Right lobe of liver (tissue), 4 donors: ENCODE results near the gene IL1RAP.

ENCODE experiments used
- POLR2A ChIP-seq: fragments of 450-650 bp; IDR thresholded peaks from one replicate; pipeline ENCODE4 v1.6.1; 2017; ENCODE audit warnings: antibody characterized with exemption, mild to moderate bottlenecking
- TF ChIP-seq, protein P1 (sequence below), 4 donors: fragments of 200-600 bp in 3 of 4; fragments of 450-650 bp in 1 of 4; IDR thresholded peaks; one replicate each; pipeline versions ENCODE4 v1.5.1 to v1.8.0; 2016 to 2022; ENCODE audit warnings: antibody characterized with exemption in 4 of 4, mild to moderate bottlenecking in 2 of 4
- donor health status: DM: no; HTN: no; CAD: no.
- donor health status: DM: no; HTN: no; CAD: no.
- donor health status: DM: no; HTN: yes; CAD: no.

DNA sequence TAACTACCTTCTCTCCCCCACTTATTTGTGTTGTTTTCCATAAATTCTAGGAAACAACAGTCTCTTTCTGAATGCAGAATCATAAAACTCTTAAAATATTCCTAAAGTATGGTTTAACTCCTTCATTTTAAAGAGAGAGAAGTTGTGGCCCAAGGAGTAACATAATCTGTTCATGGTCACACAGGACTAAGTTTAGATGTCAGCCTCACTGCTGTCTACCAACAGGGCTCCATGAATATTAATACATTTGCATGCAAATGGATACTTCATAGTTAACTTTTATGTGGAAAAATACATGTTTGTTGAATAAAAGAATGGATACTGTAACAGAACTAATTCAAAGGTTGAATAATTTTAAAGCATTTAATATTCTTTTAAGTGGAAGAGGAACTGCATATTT, 18.5 kb upstream of the IL1RAP start:
- TF ChIP-seq, protein P1, sequence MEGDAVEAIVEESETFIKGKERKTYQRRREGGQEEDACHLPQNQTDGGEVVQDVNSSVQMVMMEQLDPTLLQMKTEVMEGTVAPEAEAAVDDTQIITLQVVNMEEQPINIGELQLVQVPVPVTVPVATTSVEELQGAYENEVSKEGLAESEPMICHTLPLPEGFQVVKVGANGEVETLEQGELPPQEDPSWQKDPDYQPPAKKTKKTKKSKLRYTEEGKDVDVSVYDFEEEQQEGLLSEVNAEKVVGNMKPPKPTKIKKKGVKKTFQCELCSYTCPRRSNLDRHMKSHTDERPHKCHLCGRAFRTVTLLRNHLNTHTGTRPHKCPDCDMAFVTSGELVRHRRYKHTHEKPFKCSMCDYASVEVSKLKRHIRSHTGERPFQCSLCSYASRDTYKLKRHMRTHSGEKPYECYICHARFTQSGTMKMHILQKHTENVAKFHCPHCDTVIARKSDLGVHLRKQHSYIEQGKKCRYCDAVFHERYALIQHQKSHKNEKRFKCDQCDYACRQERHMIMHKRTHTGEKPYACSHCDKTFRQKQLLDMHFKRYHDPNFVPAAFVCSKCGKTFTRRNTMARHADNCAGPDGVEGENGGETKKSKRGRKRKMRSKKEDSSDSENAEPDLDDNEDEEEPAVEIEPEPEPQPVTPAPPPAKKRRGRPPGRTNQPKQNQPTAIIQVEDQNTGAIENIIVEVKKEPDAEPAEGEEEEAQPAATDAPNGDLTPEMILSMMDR (IDR thresholded peaks at IDR 0.05) = no peak
- TF ChIP-seq POLR2A = no peak
